ENCODE data around the gene USP7. TPM values are rescaled to one million over a fixed set of nuclear protein-coding genes. Genes with fewer than 3 reads are reported as not detected.
"Not testable (repeated sequence)": the region's sequence is repeated elsewhere in the genome, so short reads cannot be mapped to it uniquely, and the experiment has no call there.

The USP7 gene
- total RNA-seq, 2 donors from 2014 or later = 60.2 to 84.9 TPM

- peaks cover 9% of the 10 kb centered on the region for H3K4me1 ChIP-seq (replicated peaks)
- no peaks in the 10 kb centered on the region for H3K36me3 ChIP-seq
- H3K27me3 ChIP-seq (replicated peaks; ENCODE audit: insufficient read depth) = no peaks in the 10 kb centered on the region
- intact Hi-C loops (cut with DNase I) = no loop called here
- DNase-seq (ENCODE audit: low spot score) = no peak
- 91% methylated on average over 5 of the region's 5 CpGs for WGBS
- no peak overlapping the region for H3K27ac ChIP-seq
- no peak overlapping the region for H3K4me3 ChIP-seq
- TF ChIP-seq POLR2A (IDR thresholded peaks at IDR 0.05) (no peak), POLR2AphosphoS5 (IDR thresholded peaks at IDR 0.05) (no peak), CTCF (IDR thresholded peaks at IDR 0.05) (no peak)
- H3K9me3 ChIP-seq = no peaks in the 10 kb centered on the region
Measured at GRCh38 chr16:8872071-8872470, 91.6 kb downstream of the USP7 start.

- not testable (repeated sequence) for H3K27me3 ChIP-seq (replicated peaks; ENCODE audit: insufficient read depth); H3K27ac ChIP-seq; H3K9me3 ChIP-seq; DNase-seq (ENCODE audit: low spot score); H3K36me3 ChIP-seq; H3K4me3 ChIP-seq
- WGBS = 92% methylated on average over 10 of the region's 10 CpGs
- intact Hi-C loops (cut with DNase I) = loop anchor here (5.0 kb wide), 2 partner anchors 73 to 193 kb away; partner anchors contain the start of genes PMM2 and TMEM186
- peaks cover 11% of the 10 kb centered on the region for H3K4me1 ChIP-seq (replicated peaks)
Measured at GRCh38 chr16:8869988-8870241, 93.8 kb downstream of the USP7 start.

GRCh38 chr16:8869212-8869987 is 94.3 kb downstream of the USP7 start:
- Histone ChIP-seq H3K9me3 (no peaks in the 10 kb centered on the region), H3K4me3 (peak overlapping the region; percentile 54 to 56), H3K27me3 (replicated peaks; ENCODE audit: insufficient read depth) (no peaks in the 10 kb centered on the region), H3K27ac (peak overlapping the region in 1 of 2 donors; percentile 66), H3K36me3 (no peaks in the 10 kb centered on the region), H3K4me1 (replicated peaks) (peaks cover 11% of the 10 kb centered on the region)
- TF ChIP-seq POLR2A (IDR thresholded peaks at IDR 0.05) = no peak
- TF ChIP-seq CTCF (IDR thresholded peaks at IDR 0.05) = no peak
- TF ChIP-seq POLR2AphosphoS5 (IDR thresholded peaks at IDR 0.05) = no peak
- intact Hi-C loops (cut with DNase I) = loop anchor here (5.0 kb wide), 2 partner anchors 72 to 192 kb away; partner anchors contain the start of genes PMM2 and TMEM186
- no peak for DNase-seq (ENCODE audit: low spot score)
- 32% methylated on average over 32 of the region's 37 CpGs for WGBS

- Histone ChIP-seq H3K36me3 (no peaks in the 10 kb centered on the region), H3K4me1 (replicated peaks) (peaks cover 11% of the 10 kb centered on the region), H3K27ac (peak within 1 kb of the TSS; percentile 66 to 78), H3K27me3 (replicated peaks; ENCODE audit: insufficient read depth) (no peaks in the 10 kb centered on the region), H3K4me3 (peak within 1 kb of the TSS; percentile 54 to 56), H3K9me3 (no peaks in the 10 kb centered on the region)
- intact Hi-C loops (cut with DNase I) = loop anchor here (5.0 kb wide), 2 partner anchors 71 to 191 kb away; partner anchors contain the start of genes PMM2 and TMEM186
- peak; percentile 87 for DNase-seq (ENCODE audit: low spot score)
- TF ChIP-seq POLR2A (IDR thresholded peaks at IDR 0.05) (peak; percentile 89), POLR2AphosphoS5 (IDR thresholded peaks at IDR 0.05) (peak; percentile 82), CTCF (IDR thresholded peaks at IDR 0.05) (peak in 1 of 4 experiments; percentile 7)
- WGBS = 1% methylated on average over 27 of the region's 83 CpGs
Measured at GRCh38 chr16:8868416-8869211, 95.1 kb downstream of the USP7 start, which contains the start of gene CARHSP1. CARHSP1 (minus strand) TSS chr16:8869006; CDS start chr16:8859328, 9,678 bp downstream.

- Histone ChIP-seq H3K36me3 (no peaks in the 10 kb centered on the region), H3K4me3 (peak overlapping the region; percentile 54 to 56), H3K27ac (peak overlapping the region; percentile 66 to 78), H3K4me1 (replicated peaks) (peaks cover 11% of the 10 kb centered on the region), H3K27me3 (replicated peaks; ENCODE audit: insufficient read depth) (no peaks in the 10 kb centered on the region), H3K9me3 (no peaks in the 10 kb centered on the region)
- TF ChIP-seq POLR2AphosphoS5 (IDR thresholded peaks at IDR 0.05) (no peak), POLR2A (IDR thresholded peaks at IDR 0.05) (no peak), CTCF (IDR thresholded peaks at IDR 0.05) (no peak)
- 1% methylated on average over 15 of the region's 16 CpGs for WGBS
- intact Hi-C loops (cut with DNase I) = loop anchor here (5.0 kb wide), 2 partner anchors 71 to 191 kb away; partner anchors contain the start of genes PMM2 and TMEM186
- no peak for DNase-seq (ENCODE audit: low spot score)
Measured at GRCh38 chr16:8867932-8868415, 95.7 kb downstream of the USP7 start.

All from prostate gland (tissue), 2 donors.